Stimulated activated CD4-positive, alpha-beta T cell treated with anti-CD3 and anti-CD28 coated beads, Interleukin-4, amount 100 ng/mL, for 48 hours (primary cell): Measurements from ENCODE around the gene KIF26B.

Experiments used
- DNase-seq, 2 donors: peaks; one replicate each; pipeline ENCODE4 v3.0.0-alpha.2; 2020; ENCODE audit warnings: low read depth in 2 of 2

Gene KIF26B

DNA sequence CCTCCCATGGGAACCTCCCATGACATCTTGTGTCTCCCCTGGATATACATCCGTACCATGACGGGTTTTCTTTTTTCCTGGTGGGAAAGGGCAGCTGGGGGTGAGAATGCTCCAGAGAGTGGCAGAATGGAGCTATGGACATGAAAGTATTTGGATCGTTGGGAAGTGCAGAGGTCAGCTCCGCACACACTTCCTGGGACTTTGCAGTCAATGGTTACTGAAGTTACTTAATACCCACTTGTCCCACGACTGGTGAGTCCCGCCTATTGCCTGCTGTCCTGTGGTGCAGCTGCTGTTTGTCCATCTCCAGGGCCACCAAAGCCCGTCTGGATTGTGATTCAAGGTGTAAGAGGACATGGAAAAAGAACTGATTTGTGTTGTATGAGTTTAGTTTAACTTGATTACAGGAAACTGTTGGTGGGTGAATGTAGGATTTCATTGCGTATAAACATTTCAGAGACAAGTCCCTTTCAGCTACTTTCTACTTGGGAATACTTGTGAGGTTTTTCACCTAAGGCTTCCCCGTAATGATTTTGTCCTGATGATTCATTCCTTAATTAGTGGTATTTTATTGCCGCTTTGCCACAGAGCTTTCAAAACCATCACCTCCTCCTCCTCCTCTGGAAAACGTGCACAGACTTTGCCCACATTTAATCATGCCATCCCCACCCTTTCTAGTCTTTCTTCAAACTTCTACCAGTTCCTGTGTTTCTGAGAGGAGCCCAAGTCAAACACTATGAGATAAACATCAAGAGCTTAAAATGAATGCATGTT lies 308.8 kb downstream of the KIF26B start:
- DNase-seq = no peak

DNA sequence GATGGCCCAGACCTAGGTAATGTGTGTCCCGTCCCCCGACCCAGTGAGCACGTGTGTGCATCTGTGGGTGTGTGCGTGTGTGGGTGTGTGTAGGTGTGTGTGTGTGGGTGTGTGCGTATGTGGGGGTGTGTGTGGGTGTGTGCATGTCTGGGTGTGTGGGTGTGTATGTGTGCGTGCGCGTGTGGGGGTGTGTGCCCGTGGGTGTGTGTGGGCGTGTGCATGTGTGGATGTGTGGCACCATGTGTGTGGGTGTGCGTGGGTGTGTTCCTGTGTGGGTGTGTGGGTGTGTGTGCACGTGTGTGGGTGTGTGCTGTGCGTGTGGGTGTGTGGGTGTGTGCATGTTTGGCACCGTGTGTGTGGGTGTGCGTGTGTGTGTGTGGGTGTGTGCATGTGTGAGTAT lies 309.5 kb downstream of the KIF26B start:
- no peak for DNase-seq

- DNase-seq = no peak
Measured at GRCh38 chr1:245465666-245466065, 310.9 kb downstream of the KIF26B start.

DNA sequence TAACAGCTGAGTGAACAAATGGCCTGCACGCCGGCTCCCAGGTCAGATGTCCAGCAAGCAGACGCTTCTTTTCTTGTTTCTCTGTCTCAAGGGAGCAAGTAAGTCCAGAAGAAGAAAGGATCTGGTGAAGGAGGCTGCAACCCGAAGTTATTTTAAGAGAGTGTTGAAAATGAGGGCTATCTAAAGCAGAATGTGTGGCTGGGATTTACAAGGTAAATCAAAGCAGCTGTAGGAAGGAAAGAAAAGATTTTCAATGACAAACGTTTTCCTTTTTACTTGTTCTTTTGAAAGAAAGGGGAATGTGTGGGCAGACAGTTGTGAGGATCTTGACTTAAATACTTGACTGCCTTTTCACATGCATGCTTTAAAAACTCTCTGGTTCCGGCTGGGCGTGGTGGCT lies 311.5 kb downstream of the KIF26B start:
- DNase-seq = no peak

DNA sequence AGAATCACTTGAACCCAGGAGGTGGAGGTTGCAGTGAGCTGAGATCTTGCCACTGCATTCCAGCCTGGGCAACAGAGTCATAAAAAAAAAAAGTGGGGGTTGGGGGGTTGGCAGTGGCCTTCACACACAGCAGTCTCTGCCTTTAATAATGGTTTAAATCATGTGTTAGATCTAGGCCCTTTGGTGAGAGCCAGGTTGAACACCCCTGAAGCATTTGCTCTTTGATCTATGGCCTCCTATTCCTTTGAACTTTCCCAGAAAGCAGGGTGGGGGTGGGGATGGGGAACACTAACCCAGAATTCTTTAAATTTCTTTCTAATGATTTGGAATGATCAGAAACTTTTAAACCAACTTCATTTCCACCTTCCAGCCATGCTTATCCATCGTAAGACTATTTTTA lies 313.0 kb downstream of the KIF26B start:
- no peak for DNase-seq

DNA sequence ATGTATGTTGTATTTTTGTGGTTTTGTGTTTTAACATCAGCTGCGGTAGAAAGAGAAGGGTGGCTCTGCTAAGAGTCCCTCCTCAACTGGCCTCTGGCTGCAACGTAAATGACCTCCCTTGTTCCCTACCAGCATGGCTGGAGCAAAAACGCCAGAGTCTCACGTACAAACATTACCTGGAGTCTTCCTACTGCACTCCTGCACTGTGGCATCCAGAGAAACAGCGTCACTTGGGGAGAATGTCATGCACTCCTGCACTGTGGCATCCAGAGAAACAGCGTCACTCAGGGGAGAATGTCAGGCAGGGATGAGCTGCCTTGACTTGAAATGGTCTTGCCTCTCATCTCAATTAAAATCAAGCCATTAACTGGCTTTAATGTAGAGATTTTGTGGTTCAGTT lies 314.2 kb downstream of the KIF26B start:
- no peak for DNase-seq

DNA sequence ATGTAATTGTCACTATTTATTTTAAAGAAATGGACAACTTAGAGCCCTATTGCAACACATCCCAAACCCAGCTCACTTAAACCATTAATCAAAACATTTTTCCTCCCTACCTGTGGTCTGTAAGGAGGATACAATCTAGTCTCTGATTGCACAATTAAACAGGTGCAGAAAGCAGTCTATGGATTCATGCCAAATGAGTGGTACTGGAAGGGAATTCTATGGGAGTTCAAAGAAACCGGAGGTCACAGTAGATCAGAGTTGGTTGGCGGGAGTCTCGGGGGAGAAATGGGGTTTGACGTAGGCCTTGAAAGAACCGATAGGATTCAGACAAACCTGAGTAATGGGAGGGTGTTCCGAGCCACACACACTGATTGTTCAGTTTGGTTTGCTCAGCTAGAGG lies 314.9 kb downstream of the KIF26B start:
- no peak for DNase-seq

DNA sequence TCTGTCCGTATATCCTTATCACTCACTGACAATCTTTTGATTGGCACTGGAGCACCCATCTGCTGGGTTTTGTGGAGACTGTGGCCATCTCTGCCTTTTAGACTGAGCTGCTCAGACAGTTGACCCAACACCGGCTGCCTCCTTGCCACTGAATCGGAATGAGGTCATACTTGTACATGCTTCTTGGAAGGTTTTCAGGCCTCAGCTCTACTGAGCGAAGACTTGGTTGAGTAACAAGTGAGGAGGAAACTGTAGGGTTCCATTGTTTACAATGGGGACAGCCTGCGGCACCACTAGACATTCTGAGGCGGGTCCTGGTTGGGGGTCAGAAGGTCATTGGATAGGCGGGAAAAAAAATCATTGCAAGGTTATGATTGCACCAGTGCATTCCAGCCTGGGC lies 320.3 kb downstream of the KIF26B start:
- no peak for DNase-seq

DNA sequence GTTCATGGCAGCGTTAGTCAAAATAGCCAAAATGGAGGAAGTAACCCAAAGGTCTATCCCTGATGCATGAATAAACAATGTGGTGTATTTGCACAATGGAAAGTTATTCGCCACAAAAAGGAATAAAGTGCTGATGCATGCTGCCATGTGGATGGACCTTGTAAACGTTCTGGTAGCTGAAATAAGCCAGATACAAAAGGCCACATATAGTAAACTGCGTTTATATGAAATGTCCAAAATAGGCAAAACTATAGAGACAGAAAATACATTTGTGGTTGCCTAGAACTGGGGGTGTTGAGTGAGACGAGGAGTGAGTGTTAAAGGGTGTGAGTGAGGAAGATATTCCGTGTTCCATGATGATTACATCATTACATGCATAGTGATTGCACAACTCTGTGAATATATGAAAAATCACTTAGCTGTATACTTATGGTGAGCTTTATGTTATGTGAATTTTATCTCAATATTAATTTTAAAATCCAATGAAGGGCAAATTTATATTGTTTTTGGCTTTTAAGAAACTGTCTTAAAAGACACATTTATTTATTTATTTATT lies 321.3 kb downstream of the KIF26B start:
- DNase-seq = no peak

GRCh38 chr1:245477941-245478340 lies 323.2 kb downstream of the KIF26B start:
- no peak for DNase-seq

- DNase-seq = no peak
Measured at GRCh38 chr1:245480393-245481120, 325.8 kb downstream of the KIF26B start.

GRCh38 chr1:245481261-245481660 lies 326.5 kb downstream of the KIF26B start:
- no peak for DNase-seq

GRCh38 chr1:245483247-245483646 lies 328.5 kb downstream of the KIF26B start:
- DNase-seq = no peak

- no peak for DNase-seq
Measured at GRCh38 chr1:245484176-245484575, 329.4 kb downstream of the KIF26B start.

- DNase-seq = no peak
Measured at GRCh38 chr1:245485996-245486395, 331.2 kb downstream of the KIF26B start.

GRCh38 chr1:245486775-245487470 lies 332.1 kb downstream of the KIF26B start:
- DNase-seq = no peak

DNA sequence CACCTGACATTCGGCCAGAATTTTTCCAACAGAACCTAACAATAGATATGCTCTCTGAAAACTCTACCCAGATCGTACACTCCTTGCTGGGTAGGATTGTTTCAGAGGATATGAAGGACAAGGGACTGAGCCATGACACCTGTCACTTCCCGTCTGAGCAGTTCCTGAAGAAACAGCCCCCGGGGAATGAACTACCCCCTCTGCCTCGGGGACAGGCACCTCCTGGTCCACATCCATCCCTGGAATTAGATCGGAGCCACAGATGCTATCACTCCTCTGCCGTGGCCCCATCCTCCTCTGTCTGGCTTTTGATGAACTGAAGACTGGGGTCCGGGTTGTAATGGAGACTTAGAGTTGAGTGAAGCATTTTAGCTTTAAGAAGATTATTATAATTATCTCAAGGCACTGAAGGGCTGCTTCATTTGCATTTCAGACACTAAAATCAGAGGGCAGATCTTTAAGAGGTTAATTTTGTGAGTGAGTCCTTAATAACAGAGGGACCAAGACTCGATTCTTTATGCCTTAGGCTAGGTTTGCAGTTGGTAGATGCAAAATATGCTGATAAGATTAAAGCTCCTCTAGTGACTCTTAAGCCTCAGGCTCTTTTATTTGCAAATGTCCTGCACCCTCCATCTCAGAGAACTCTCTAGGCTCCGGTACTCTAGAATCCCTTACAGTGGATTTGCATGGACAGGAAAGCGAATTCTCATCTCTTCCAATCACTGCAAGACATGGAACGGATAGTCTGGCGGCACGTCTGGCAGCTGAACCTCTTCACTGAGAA lies 333.8 kb downstream of the KIF26B start:
- no peak for DNase-seq

GRCh38 chr1:245489838-245490237 lies 335.1 kb downstream of the KIF26B start:
- DNase-seq = no peak

- DNase-seq = no peak
Measured at GRCh38 chr1:245493029-245493428, 338.2 kb downstream of the KIF26B start.

GRCh38 chr1:245495681-245496080 lies 340.9 kb downstream of the KIF26B start:
- DNase-seq = no peak

GRCh38 chr1:245500546-245500945 lies 345.8 kb downstream of the KIF26B start:
- no peak for DNase-seq

- no peak for DNase-seq
Measured at GRCh38 chr1:245501633-245502032, 346.8 kb downstream of the KIF26B start.
